Progenitor cell of endocrine pancreas (in vitro differentiated cells): ENCODE results near the gene THSD4. TPM values are rescaled to one million over a fixed set of nuclear protein-coding genes. Genes with fewer than 3 reads are reported as not detected.

ENCODE experiments used
- DNase-seq: peaks from one replicate; pipeline ENCODE4 v3.0.0; 2021; ENCODE audit warnings: low spot score; ENCODE audit not compliant: unreplicated experiment
- H3K27ac Mint-ChIP-seq: 2 replicates; pipeline ENCODE4 v1.8.0; 2021; ENCODE audit warnings: mild to moderate bottlenecking, moderate library complexity, mixed read lengths
- H3K27me3 Mint-ChIP-seq: 2 replicates; pipeline ENCODE4 v1.8.0; 2021; ENCODE audit warnings: mixed read lengths
- H3K36me3 Mint-ChIP-seq: 2 replicates; pipeline ENCODE4 v1.8.0; 2022; ENCODE audit warnings: mixed read lengths; ENCODE audit not compliant: insufficient read depth
- H3K4me1 Mint-ChIP-seq: 2 replicates; pipeline ENCODE4 v1.8.0; 2021; ENCODE audit warnings: low read depth, mixed read lengths
- H3K4me3 Mint-ChIP-seq: 2 replicates; pipeline ENCODE4 v1.8.0; 2021; ENCODE audit warnings: low read depth, mild to moderate bottlenecking, moderate library complexity, mixed read lengths
- H3K9me3 Mint-ChIP-seq: 2 replicates; pipeline ENCODE4 v1.8.0; 2021; ENCODE audit warnings: low read depth, mixed read lengths
- total RNA-seq: library from RNA; stranded (reverse); gene quantifications from 2 replicates; pipeline ENCODE4 v1.2.1, GENCODE V29; 2021
- TF ChIP-seq, protein P1 (sequence below): fragments of 200-600 bp; sonication (generic); IDR thresholded peaks from one replicate; pipeline ENCODE4 v1.5.0; 2021; ENCODE audit warnings: antibody characterized with exemption, mild to moderate bottlenecking; ENCODE audit not compliant: unreplicated experiment

THSD4 gene
- total RNA-seq, 1 donor from 2014 or later = 6.8 TPM

- TF ChIP-seq, protein P1, sequence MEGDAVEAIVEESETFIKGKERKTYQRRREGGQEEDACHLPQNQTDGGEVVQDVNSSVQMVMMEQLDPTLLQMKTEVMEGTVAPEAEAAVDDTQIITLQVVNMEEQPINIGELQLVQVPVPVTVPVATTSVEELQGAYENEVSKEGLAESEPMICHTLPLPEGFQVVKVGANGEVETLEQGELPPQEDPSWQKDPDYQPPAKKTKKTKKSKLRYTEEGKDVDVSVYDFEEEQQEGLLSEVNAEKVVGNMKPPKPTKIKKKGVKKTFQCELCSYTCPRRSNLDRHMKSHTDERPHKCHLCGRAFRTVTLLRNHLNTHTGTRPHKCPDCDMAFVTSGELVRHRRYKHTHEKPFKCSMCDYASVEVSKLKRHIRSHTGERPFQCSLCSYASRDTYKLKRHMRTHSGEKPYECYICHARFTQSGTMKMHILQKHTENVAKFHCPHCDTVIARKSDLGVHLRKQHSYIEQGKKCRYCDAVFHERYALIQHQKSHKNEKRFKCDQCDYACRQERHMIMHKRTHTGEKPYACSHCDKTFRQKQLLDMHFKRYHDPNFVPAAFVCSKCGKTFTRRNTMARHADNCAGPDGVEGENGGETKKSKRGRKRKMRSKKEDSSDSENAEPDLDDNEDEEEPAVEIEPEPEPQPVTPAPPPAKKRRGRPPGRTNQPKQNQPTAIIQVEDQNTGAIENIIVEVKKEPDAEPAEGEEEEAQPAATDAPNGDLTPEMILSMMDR = no peak
- no peak overlapping the region for H3K4me3 Mint-ChIP-seq
- no peaks in the 10 kb centered on the region for H3K9me3 Mint-ChIP-seq
- H3K4me1 Mint-ChIP-seq = no peaks in the 10 kb centered on the region
- no peaks in the 10 kb centered on the region for H3K36me3 Mint-ChIP-seq
- H3K27me3 Mint-ChIP-seq = peaks cover 19% of the 10 kb centered on the region
- no peak for DNase-seq
- H3K27ac Mint-ChIP-seq = no peak overlapping the region
Measured at GRCh38 chr15:71187526-71187925, 72.3 kb downstream of the THSD4 start.

GRCh38 chr15:71189718-71190117 is 74.4 kb downstream of the THSD4 start:
- TF ChIP-seq, protein P1 = no peak
- H3K27me3 Mint-ChIP-seq = peaks cover 18% of the 10 kb centered on the region
- H3K36me3 Mint-ChIP-seq = no peaks in the 10 kb centered on the region
- H3K27ac Mint-ChIP-seq = no peak overlapping the region
- H3K4me3 Mint-ChIP-seq = no peak overlapping the region
- DNase-seq = no peak
- H3K9me3 Mint-ChIP-seq = no peaks in the 10 kb centered on the region
- no peaks in the 10 kb centered on the region for H3K4me1 Mint-ChIP-seq

DNA sequence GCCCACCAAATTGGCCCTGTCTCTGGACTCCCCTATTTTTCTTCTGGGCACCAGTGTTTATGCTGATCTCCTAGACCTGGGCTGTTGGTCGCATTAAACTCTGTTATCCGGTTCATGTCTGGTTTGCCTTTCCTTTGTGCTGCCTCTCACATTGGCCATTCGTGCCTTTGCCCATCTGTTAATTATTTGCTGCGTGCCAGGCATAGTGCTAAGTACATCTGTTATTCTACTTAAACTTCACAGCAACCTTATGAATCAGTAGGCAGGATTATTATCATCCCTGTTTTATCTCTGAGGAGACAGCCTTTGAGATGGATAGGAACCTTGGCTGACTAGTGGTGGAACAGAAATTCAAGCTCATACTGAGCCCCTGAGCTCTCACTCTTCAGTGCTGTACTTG is 76.0 kb downstream of the THSD4 start:
- TF ChIP-seq, protein P1 = no peak
- no peaks in the 10 kb centered on the region for H3K9me3 Mint-ChIP-seq
- H3K4me1 Mint-ChIP-seq = no peaks in the 10 kb centered on the region
- H3K27ac Mint-ChIP-seq = no peak overlapping the region
- DNase-seq = no peak
- peaks cover 19% of the 10 kb centered on the region for H3K27me3 Mint-ChIP-seq
- H3K4me3 Mint-ChIP-seq = no peak overlapping the region
- H3K36me3 Mint-ChIP-seq = no peaks in the 10 kb centered on the region

- Mint-ChIP-seq H3K27ac (no peak overlapping the region), H3K27me3 (peaks cover 25% of the 10 kb centered on the region), H3K4me3 (no peak overlapping the region), H3K9me3 (no peaks in the 10 kb centered on the region), H3K4me1 (no peaks in the 10 kb centered on the region), H3K36me3 (no peaks in the 10 kb centered on the region)
- DNase-seq = no peak
- TF ChIP-seq, protein P1 = no peak
Measured at GRCh38 chr15:71192816-71193215, 77.5 kb downstream of the THSD4 start.

DNA sequence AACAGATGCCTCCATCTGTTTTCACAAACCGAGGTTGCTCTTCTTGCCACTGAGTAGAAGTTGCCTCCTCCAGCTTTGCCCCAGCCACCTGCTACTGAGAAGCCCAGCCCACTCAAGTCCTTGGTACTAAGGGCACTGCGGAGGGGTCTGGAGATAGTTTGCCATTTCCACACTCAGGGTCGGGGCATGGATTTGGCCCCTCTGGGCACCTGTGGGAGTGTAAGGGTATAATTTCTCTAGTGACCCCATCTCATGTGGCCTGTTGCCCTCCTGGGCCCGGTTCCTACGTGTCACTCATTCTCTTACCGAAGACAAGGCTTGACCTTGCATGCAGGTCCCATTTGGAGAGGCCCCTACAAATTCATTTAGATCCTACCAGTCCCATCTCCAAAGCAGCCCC is 79.0 kb downstream of the THSD4 start:
- Mint-ChIP-seq H3K27me3 (peaks cover 25% of the 10 kb centered on the region), H3K36me3 (no peaks in the 10 kb centered on the region), H3K4me1 (no peaks in the 10 kb centered on the region), H3K9me3 (no peaks in the 10 kb centered on the region), H3K27ac (no peak overlapping the region), H3K4me3 (no peak overlapping the region)
- TF ChIP-seq, protein P1 = no peak
- DNase-seq = no peak
